Activated CD8-positive, alpha-beta memory T cell treated with anti-CD3 and anti-CD28 coated beads, Interleukin-2, amount 50 U/mL, for 24 hours (primary cell): Measurements from ENCODE around the gene SMO.
"Not testable (repeated sequence)": the region's sequence is repeated elsewhere in the genome, so short reads cannot be mapped to it uniquely, and the experiment has no call there.

Source experiments
- DNase-seq: peaks from one replicate; pipeline ENCODE4 v3.0.0-alpha.2; 2020; ENCODE audit errors: extremely low read depth

Gene SMO

DNA sequence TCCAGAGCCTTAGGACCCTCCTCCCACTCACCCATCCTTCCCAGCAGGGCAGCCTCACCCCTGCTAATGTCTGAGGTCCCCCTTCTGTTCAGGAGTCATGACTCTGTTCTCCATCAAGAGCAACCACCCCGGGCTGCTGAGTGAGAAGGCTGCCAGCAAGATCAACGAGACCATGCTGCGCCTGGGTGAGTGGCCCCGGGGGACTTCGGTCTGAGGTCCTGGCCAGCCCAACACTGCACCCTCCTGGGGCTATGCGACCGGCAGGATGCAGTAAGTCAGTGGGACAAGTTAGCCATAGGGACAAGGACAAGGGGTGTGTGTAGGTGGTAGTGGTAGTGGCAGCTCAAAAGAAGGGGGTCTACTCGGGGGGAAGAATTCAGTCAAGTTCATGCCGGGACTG lies 20.2 kb downstream of the SMO start:
- no peak for DNase-seq

DNA sequence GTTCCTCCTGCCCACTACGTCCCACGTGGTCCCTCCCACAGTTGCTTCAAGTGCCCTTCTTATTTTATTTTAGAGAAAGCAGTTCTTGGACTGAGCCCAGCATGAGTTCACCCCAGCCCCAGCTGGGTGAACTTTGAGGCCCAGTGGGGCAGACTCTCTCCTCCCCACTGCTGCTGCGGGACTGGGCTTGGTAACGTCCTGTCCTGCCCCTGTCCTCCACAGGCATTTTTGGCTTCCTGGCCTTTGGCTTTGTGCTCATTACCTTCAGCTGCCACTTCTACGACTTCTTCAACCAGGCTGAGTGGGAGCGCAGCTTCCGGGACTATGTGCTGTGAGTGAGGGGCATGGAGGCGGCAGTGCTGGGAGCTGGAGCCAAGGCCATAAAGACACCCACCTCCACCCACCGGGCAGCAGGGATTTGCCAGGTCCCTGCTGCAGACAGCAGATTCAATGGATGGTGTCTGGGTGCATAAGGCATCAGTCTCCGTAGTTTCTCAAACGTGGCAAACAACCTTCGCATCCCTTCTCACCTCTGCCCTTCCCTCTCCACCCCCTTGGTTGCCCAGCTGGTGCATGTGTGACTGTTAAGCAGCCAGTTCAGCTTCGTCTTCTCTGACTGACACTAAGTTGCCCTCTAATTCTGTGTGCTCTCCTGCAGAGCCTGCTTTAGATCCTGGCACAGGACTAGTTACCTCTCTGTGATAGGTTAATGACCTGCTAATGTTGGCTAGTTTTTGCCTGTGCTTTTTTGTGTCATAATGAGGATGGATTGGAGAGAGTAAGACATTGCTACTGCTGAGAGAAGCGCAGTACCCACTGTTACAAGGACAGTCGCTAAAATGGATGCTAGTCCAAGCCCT lies 20.9 kb downstream of the SMO start:
- no peak for DNase-seq

DNA sequence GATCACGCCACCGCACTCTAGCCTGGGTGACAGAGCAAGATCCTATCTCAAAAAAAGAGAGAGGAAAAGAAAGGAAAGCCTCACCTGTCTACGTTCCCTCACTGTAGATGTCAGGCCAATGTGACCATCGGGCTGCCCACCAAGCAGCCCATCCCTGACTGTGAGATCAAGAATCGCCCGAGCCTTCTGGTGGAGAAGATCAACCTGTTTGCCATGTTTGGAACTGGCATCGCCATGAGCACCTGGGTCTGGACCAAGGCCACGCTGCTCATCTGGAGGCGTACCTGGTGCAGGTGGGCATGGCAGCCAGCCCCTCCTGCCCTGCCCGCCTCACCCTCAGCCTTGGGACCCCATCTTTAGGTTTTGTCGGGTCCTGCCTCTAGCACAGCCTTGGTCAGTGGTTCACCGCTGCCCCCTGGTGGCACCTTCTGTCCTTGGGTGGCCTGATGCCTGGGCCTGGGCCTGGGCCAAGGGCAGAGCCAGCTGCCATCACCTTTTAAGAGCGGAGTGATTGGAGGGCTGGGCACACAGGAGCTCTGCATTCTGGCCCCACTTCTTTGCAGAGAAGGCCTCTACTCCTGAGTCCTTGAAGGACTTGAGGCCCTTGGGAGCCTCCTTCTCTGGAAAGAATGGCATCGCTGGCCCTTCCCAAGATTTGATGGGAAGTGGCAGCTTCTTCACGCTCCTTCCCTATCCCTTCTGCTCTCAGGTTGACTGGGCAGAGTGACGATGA lies 22.0 kb downstream of the SMO start:
- DNase-seq: peak; percentile 34

DNA sequence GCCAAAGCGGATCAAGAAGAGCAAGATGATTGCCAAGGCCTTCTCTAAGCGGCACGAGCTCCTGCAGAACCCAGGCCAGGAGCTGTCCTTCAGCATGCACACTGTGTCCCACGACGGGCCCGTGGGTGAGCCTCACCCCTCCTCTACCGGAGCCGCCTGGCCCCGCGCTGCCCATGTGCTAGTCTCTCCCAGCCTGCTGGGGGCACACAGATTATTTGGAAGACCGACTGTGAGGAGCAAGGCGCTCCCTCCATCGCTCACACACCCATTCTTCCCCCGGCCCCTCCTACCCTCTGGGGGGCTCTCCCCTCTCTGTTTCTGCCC lies 22.5 kb downstream of the SMO start:
- DNase-seq: no peak

DNA sequence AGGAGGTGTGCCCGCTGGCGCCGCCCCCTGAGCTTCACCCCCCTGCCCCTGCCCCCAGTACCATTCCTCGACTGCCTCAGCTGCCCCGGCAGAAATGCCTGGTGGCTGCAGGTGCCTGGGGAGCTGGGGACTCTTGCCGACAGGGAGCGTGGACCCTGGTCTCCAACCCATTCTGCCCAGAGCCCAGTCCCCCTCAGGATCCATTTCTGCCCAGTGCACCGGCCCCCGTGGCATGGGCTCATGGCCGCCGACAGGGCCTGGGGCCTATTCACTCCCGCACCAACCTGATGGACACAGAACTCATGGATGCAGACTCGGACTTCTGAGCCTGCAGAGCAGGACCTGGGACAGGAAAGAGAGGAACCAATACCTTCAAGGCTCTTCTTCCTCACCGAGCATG lies 23.7 kb downstream of the SMO start:
- DNase-seq: no peak

DNA sequence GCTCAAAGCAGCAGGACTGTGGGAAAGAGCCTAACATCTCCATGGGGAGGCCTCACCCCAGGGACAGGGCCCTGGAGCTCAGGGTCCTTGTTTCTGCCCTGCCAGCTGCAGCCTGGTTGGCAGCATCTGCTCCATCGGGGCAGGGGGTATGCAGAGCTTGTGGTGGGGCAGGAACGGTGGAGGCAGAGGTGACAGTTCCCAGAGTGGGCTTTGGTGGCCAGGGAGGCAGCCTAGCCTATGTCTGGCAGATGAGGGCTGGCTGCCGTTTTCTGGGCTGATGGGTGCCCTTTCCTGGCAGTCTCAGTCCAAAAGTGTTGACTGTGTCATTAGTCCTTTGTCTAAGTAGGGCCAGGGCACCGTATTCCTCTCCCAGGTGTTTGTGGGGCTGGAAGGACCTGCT lies 24.2 kb downstream of the SMO start:
- no peak for DNase-seq

DNA sequence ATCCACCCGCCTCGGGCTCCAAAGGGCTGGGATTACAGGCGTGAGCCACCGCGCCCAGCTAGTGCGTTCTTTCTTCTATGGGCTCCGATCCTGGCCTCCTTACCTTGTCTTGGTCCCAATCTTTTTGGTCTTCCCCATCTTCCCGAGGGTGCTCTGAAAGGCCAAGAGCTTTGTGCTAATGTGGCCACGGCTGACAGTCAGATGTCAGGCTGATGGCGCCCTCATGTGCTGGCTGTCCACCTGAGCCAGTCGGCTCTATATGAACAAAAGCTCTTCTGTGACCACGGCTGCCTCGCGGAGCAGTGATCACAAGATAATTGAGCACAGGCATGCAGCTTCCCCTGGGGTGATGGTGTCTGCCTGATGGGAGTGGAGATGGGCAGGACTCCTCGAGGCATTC lies 25.4 kb downstream of the SMO start:
- no peak for DNase-seq

DNA sequence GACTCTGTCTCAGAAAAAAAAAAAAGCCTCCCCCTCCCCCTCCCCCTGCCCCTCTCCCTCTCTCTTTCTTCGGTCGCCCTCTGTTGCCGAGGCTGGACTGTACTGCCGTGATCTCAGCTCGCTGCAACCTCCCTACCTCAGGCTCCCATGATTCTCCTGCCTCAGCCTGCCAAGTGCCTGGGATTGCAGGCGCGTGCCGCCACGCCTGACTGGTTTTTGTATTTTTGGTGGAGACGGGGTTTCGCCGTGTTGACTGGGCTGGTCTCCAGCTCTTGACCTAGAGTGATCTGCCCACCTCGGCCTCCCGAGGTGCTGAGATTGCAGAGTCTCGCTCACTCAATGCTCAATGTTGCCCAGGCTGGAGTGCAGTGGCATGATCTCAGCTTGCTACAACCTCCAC lies 27.3 kb downstream of the SMO start:
- not testable (repeated sequence) for DNase-seq

DNA sequence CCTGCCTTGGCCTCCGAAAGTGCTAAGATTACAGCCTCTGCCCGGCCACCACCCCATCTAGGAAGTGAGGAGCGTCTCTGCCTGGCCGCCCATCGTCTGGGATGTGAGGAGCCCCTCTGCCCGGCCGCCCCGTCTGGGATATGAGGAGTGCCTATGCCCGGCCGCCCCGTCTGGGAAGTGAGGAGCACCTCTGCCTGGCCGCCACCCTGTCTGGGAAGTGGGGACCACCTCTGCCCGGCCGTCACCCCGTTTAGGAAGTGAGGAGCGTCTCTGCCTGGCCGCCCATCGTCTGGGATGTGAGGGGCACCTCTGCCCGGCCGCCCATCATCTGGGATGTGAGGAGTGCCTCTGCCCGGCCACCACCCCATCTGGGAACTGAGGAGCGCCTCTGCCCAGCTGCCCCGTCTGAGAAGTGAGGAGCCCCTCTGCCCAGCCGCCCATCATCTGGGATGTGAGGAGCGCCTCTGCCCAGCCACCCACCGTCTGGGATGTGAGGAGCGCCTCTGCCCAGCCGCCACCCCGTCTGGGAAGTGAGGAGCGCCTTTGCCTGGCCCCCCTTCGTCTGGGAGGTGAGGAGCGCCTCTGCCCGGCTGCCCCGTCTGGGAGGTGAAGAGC lies 27.8 kb downstream of the SMO start:
- DNase-seq: not testable (repeated sequence)

DNA sequence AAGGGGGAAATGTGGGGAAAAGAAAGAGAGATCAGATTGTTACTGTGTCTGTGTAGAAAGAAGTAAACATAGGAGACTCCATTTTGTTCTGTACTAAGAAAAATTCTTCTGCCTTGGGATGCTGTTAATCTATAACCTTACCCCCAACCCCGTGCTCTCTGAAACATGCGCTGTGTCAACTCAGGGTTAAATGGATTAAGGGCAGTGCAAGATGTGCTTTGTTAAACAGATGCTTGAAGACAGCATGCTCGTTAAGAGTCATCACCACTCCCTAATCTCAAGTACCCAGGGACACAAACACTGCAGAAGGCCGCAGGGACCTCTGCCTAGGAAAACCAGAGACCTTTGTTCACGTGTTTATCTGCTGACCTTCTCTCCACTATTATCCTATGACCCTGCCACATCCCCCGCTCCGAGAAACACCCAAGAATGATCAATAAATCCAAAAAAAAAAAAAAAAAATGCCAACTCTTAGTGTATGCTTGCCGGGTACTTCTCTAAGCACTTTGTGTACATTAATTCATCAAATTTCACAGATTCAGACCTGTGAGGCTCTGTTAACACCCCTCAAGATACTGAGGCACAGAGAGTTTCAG lies 28.5 kb downstream of the SMO start:
- not testable (repeated sequence) for DNase-seq

DNA sequence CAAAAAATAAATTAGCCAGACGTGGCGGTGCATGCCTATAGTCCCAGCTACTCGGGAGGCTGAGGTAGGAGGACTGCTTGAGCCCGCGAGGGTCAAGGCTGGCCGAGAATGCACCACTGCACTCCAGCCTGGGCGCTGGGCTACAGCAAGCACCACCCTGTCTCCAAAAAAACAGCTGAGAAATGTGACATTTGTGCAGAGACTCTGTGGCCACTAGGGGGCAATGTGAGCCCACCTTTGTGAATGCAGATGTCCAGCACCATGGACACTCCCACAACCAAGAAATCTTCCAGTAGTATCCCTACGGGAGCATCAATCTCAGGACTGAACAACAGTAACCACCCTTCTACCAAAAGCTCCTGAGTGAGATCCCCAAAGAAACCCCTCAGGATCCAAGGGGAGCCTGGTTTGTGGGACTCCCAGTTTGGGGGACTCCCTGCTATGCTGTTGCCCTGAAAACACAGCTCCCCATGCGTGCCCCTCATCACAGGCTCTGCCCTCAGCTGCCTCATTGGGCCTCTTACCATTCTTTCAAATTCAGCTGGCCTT lies 30.2 kb downstream of the SMO start:
- peak; percentile 51 for DNase-seq

DNA sequence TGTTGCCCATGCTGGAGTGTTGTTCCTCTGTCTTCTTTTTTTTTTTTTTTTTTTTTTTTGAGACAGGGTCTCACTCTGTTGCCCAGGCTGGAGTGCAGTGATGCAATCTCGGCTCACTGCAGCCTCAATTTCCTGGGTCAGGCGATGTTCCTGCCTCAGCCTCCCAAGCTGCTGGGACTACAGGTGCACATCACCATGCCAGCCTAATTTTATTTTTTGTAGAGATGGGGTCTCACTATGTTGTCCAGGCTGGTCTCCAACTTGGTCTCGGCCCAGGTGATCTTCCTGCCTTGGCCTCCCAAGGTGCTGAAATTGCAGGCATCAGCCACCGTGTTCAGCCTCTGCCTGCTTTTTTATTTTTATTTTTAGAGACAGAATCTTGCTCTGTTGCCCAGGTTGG lies 30.7 kb downstream of the SMO start:
- not testable (repeated sequence) for DNase-seq

DNA sequence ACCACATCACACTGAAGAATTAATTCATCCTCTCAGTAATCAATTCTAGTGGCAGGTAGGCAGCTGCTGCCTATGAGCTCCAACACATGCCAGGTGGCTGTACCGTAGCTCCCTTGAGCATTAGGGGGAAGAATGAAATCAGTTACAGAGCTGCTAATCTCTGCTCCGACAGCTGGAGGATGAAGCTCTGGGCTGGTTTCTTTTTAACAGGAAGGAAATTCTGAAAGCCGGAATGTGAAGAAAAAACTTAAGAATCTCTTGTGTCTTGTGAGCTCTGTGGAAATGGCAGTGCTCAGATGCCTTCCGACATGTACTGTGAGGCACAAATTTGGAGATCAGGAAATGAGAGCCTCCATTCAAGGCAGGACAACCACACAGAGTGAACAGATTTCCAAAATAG lies 33.6 kb downstream of the SMO start:
- DNase-seq: no peak

DNA sequence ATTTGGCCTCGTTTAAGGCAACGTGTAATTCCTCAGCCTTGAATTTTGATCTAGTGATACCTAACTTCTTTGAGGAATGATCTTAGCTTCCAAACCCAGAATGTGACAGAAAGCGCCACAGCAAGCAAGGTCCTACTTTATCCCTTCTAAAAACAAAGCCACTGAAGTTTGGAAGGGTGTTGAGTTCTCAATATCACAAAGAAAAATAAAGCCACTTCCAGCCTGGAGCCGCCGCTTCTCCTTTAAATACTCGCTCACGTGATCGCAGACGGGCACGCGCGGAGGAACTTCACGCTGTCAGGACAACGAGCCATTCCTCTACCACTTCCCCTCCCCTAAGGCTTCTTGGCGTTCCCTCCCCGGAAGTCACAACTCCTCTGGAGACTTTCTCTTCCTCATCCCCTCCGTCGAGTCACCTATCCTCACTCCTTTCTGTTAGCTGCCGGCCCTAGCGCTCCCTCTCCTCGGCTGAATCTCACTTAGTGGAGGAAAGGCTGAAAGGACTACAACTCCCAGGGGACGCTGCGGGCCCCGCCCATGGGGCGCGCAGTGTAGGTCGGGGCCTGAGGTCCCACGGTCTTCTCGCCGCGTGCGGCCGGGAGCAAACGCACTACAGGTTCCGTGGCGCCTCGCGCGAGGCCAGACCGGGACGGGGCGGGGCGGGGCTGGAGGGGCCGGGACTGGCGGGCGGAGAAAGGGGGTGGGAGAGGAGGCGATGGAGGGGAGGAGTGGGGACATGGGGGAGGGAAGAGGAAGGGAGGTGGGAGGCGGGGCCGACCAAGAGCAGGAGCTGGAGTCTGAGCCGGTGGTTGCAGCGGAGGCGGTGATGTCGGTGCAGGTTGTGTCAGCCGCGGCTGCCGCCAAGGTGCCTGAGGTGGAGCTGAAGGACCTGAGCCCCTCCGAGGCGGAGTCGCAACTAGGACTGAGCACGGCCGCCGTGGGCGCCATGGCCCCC lies 36.1 kb downstream of the SMO start, which contains the start of gene AHCYL2:
TSS of gene AHCYL2 (plus strand) at position 780 of the 955 bp plus-strand sequence.
- DNase-seq: peak; percentile 91

DNA sequence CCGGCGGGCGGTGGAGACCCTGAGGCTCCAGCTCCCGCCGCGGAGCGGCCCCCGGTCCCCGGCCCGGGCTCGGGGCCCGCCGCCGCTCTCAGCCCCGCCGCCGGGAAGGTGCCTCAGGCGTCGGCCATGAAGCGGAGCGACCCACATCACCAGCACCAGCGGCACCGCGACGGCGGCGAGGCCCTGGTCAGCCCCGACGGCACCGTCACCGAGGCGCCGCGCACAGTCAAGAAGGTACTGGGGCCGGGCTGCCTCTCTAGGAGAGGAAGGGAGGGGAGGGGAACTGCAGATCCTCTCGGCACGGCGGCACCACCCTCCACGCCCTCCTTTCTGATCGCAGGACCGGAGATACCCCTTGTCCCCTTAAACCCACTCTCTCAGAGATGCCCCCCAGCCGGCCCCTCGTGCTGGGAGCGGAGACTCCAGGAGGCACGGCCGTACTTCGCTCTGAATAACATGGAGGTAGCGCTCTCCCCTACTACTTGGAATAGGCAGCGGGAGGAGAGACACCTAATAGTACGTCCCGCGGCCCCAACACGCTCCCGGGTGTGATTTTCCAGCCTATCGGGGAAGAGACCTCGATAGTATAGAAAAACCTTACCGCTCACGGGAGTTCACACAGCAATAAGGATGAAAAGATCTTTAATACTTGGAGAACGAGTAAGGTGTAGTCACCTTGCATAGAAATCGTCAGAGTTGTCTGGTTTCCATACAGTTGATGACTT lies 36.9 kb downstream of the SMO start:
- DNase-seq: no peak

DNA sequence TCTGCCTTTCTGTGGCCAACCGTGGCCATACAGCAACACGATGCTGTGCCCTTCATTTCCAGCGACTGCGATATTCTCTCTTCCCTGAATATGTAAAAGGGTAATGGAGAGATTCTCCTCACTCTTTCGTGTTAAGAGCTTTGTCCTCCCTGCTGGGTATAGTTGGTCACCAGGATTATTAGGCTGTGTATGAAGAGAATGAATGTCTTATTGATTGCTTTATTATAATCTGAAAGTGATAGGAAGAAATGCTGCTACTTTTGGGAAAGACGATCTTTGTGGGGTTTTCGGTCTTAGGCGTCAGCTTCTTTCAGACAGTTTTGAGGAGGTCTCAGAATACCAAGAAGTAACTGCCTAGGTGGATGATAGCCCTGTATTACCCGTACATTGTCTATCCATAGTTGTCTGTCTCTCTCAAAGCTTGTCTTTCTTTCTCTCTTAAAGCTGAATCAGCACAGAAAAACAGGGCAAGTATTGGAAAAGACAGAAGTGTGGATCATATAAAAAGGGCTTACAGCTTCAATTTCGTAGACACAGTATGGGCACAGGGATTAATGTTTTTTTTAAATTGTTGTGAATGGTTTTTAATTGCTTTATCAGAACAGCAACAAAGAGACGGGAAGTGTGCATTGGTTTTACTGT lies 37.6 kb downstream of the SMO start:
- DNase-seq: no peak

DNA sequence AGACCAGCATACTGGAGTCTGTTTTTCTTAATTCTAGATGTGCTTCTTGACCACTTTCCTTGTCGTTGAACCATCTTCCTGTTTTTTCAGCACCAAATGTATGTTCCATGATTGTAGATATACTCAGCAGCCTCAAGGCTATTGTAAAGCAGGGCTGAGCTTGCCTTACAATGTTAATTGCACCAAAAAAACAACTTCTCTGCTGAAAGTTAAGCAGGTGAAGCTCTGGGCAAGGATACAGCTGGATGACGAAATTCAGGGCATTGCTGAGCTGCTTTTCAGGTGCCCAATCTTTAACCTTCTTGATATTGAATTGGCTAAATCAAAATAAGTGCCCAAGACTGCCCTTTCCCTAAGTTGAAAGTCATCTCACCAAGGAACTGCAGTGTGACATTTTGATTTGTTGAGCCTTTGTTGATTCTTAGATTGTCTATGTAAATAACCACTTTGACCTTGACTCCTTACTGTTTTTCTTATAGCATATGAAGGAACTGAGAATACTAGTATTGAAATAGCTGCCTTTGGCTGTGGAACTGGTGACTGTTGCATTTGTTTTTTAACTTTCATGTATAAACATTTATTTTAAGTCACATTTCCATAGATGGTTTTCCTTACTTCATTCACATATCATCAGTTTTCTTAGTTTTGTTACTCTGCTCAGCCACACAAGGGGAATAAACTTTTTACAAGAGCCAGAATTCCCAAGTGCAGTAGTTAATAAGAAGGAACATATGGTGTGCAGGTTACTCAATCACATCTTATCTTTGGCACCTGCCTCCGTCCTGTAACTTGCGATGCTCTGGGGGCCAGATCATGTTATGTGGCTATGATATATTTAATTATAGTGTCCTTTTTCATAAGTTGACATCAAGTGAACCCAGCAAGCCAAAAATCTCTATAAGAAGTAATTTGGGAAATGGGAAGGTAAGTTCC lies 39.5 kb downstream of the SMO start:
- no peak for DNase-seq

DNA sequence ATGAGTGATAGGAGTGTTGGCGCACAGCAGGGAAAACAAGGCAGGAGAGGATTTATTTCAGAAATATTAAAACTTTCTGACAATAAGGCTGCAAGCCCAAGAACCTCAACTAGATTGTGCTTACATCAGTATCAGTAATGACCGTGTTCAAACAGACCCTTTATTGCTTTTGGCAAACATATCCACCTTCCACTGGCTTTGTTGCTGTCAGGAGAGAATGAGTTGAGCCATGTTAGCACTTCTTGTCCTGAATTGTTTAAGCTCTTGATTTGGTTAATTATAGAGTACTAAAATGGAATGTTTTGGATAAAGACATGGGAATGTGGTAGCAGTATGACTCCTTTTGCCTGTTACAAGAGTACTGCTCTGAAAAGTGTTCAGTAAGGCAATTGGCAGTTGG lies 40.2 kb downstream of the SMO start:
- DNase-seq: no peak

DNA sequence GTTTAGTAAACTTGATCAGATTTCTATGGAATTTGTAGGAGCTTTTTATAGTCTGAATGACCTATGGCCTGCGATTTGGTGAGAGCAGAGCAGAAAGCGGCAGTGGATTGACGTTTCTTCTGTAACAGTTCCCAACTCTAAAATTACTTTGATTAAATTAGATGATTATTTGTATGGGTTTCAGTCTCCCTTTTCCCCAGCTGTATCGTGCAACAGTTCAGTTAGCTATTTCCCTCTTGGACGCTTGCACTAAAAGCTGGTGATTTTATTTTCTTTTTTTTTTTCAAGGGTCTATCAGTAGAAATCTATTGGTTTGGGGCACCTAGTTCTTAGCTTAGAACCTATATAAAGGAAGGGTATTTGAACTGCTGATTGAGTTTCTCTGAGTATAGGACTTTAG lies 43.2 kb downstream of the SMO start:
- DNase-seq: no peak
